Stimulated activated CD4-positive, alpha-beta T cell treated with anti-CD3 and anti-CD28 coated beads, Interleukin-1b, Interleukin-23, amount 100 ng/mL, for 4 hours (primary cell): Measurements from ENCODE around the gene CCNK.

Experiments
- DNase-seq, 2 donors: peaks; one replicate each; pipeline ENCODE4 v3.0.0-alpha.2; 2020; ENCODE audit warnings: low read depth in 2 of 2

Gene CCNK

DNA sequence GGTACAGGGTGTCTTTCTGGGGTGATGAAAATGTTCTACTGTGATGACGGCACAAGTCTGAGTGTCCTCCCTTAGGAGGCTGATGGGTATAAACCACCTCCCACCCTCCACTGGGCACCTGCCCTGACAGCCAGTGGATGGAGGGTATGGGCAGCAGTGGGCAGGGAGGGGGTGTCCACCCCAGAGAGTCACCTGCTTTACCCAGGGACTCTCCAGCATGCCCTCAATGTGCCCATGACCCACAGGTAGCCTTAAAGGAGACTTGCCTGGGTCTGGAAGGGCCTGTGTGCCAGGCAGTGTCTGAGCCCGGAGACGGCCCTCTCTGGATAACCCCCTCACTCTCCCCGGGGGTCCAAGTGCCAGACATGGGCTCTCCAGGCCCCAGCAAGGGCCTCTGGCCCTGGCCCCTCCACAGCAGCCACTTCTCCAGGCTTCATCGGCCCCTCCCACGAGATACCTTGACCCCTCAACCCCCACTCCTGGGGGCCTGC is 38.8 kb downstream of the CCNK start:
- no peak for DNase-seq

DNA sequence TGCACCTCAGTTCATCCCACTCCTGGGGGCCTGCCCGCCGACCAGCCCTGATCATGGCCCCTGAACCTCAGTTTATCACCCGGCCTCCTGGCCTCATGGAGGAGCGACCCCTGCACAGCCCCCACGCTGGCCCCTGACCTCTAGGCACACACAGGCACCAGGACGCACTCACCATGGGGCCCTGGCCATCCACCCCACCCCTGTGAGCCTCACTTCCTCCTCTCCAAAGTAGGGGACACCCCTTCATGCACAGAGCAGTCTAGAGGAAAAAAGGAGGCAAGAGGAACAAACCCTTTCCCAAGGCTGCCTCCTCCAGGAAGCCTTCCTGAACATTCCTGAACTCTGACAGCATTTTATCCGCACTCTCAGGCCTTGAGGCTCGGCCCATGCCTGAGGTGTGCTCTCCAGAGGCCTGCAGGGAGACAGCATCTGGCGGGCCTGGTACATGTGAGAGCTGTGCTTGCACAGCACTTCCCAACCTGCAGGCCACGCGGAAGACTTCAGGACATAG is 39.4 kb downstream of the CCNK start:
- no peak for DNase-seq

DNA sequence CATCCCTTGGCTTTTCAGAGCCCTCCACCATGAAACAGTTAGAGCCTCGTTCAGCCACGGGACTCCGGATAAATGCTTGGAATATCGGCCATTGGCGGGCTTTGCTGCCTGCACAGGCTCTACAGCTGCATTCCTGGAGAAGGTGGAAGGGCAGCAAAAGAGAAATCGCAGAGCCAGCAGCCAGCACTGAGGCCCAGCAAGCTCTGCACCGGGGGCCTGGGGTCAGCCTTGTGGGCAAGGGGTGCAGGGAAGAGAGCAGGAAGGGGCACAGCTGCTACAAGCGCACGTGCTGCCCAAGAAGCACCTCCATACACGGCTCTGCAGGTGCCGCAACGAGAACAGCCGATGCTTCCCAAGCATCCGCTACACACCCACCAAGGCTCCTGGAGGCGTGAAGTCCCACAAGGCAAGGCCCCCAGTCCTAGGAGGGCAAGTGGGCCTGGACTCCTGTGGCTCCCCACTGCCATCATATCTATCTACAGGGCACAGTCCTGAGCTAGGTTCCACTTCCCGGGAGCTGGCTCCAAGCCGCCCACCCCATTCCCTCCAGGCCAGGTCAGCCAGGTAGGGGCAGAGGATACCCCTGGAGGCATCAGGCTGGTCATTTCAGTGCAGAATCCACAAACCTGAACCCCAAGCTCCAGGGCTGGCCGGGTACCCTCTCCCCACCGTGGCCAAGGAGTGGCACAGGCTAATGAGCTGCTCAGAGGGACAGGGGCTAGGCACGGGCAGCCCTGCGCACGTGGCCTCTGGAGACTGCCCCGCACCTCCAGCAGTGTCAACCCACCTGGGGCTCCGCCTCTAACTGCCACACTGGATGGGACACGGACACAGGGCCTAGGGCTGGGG is 40.2 kb downstream of the CCNK start:
- no peak for DNase-seq

DNA sequence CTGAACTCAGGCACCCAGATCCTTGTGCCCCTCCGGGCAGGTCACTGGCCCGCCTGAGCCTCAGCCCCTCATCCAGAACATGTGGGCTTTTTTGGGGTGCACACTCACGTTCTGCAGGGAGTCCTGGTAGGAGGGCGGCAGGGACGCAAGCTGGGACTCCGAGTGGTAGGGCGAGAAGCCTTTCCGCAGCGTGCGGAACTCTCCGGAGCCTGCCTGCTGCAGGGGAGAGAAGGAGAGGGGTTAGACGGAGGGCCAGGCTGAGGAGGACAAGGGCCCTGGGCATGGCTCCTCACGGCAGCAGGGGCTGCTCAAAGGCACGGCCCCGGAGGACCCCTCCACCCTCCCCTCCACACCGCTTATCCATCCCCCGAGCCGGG is 40.8 kb downstream of the CCNK start:
- no peak for DNase-seq

DNA sequence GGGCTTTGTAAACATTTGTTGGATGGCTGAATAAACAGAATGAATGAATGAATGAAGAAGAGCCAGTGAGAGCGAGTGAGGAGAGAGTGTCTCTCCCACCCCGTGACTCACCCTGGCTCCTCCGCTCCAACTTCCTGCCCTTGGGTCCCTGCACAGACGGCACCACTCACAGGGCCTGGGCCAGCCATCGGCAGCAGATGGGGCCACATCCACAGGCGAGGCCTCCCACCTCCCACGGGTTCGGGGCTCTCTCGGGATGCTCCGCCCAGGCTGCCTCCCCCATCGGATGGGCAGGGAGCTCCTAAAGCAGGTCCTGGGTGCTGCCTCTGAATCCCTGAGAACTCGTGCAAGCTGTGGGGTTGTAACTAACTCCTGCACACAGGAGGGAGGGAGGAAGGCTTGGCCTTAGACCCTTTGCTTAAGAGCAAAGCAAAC is 41.3 kb downstream of the CCNK start:
- DNase-seq: no peak

DNA sequence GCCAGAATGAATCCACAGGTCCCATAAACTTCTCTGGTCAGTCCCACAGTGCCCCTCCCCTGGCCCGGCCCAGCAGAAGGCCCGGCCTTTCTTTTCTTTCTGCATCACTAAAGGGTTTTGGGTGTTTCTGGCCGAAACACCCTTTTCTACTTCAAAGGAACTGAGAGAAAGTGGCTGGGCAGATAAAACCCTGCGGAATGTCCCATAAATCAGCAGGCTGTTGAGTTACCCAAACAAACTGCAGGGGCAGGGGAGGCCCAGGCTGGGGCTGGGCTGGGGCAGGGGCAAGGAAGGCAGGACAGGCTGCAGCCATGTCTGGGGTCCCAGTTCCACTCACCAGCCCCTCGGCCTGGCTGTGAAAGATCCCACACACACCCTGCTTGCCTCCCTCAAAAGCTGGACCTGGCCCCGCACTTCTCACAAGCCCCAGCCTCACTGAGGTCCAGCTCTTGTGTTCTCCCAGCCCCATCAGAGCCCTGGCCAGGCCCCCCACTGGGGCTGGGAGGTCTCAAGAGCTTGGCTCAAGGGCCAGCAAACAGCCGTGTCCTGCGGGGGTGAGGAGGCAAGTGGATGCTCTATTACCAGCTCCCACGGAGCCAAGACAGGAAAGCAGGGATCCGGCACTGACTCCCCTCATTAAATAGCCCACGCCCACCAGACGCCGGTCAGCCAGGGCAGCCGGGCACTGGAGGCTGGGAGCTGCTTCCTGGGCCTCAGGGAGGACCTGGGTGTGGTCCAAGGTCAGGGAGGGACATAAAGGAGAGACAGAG is 41.9 kb downstream of the CCNK start:
- no peak for DNase-seq

DNA sequence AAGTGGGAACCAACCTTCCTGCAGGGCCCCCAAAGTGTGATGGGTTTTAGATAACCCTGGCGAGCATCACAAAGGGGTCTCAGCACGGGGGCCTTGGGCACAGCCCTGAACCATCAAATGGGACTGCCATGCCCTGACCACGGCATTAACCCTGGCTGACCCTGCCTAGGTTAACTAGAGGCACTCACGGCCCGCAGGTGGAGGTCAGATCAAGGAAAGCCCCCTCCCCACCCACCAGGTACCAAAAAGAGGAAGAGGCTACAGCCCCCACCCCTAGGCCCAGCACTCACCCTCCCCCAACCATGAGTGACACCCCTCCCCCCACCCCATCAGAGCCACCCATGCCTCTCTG is 42.5 kb downstream of the CCNK start:
- no peak for DNase-seq

DNA sequence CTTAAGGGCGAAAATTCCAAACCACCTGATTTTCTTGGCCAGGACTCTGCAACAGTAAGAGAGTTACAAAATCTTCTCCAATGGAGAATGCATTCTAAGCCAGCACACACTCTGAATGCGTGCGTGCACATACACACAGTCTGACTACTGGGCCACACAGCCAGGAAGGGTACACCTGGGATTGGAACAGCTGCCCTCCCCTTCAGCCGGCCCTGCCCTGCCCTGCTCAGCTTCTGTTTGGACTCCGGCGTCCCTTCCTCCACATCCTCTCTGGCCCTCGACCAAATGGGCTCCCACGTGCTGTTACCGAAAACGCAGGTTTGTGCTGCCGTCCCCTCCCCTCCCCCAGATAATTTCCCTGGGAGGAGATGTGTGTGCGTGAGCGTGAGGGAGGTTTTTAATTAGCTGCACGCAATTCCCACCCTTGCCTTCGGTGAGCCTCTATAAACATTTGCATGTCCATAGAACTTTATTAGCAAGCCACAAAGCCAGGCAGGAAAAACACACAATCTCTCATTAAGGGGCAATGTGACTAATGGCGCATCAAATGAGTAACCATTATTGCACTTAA is 43.0 kb downstream of the CCNK start:
- no peak for DNase-seq

DNA sequence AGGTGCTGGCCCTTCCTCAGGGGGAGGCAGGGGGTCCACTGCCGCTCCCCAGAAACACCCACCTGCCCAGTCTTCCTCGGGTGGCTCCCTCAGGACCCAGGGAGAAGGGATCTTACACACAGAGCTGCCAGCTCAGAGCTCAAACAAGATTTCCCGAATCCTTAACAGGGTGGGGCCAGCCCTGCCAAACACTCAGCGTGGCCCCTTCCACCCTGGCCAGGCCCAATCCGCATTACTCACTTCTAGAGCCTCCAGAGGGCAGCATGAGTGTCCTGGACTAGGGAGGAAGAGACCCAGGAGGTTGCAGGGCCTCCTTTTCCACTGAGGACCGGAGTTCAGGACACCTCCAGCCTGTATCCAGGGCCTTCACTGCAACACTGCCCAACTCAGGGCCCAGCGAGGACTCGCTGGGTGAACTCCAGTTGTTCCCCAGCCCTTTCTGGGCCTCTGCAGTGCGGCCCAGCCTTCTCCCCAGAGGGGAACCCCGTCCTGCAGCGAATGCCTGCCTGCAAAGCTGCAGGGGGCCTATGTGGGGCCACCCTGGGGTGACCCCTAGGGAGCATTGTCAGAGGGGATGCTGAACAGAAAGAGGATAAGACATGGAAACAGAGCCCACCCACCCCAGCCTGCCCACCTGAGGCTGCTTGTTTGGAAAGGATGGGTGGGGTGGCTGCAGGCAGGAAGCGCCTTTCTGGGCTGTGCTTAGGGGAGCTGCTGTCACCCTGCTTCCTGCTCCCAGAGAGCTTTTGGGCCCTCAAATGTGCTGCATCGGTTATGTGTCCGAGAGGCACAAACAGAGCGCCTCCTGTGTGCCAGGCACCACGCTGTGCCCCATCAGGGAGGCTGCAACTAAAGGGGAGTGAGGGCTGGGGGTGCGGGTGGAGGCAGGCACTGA is 43.8 kb downstream of the CCNK start:
- DNase-seq: no peak

DNA sequence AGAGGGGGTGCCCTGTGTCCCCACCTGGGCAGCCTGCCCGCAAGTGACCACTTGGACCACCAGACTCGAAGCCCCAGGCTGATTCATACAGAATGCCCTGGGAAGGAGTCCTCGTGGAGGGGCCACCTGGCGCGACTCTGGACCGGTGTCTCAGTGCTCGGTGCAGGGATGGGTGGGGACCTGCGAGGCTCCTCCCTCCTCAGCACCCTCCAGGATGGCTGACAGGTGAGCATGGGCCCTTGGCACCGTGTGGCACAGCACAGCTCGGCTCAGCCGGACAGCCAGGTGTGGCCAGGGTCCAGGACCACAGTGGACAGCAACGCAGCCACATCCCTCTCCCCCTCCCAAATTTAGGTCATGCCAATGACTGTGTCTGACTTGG is 44.5 kb downstream of the CCNK start:
- DNase-seq: no peak

DNA sequence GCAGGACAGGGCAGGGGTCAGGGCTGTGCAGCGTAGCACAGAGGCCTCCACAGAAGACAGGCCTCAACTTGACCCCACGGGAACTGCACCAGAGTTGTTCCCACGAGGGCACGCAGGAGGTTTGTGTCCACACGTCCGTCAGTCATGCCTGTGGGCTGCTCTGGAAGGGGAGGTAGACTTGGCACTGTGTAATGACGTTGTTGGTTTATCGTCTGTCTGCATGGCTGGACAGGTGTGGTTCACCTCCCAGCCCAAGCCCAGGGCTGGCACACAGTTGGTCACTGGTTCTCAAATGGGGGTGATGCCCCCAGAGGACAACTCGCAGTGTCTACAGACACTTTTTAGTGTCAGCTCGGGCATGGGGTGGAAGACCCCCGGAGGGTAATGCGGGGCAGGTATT is 45.8 kb downstream of the CCNK start:
- no peak for DNase-seq

DNA sequence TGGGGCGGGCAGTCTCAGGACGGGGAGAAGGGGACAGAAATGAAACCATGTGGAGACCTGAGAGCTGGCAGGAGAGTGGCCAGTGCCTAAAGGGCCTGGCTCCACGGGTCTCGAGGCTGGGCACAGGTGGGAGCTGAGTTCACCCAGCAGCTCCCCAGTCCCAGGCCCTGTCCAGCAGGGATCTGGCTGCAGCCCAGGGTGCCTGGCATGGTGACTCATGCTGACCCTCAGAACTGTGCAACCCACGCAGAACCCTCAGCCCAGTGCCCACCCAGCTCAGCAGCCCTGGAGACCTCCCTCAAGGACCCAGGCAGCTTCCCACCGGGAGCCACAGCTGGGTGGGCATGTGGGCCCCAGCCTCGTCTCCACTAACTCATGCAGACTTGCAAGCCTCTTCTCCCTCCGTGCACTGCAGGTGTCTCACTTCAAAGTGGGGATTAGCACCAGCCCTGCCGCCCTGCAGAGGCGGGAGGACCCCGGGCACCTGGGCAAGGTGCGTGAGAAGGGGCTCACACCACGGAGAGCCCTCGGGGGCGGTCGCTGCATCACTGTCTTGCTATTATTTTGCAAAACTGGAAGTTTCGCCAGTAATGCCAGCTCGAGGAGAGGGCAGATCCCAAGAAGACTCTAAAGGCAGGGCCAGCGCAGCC is 46.3 kb downstream of the CCNK start:
- no peak for DNase-seq

DNA sequence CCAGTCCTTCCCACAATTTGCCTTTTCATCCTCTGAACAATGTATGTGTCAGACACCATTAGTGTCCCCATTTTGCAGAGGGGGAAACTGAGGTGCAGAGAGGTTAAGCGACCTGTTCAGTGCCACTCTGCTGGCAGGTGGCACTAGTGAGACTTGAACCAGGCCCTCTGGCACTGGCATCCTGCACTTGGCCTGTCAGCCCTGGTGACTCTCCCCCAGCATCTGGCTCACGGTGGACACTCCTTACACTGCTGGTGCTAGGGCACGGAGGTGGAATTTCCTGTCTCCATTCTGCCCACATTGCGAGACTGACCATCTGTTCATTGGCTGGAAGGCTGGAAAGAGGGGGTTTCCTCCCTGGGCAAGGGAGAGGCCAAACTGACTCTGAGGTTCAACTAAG is 48.7 kb downstream of the CCNK start:
- no peak for DNase-seq

DNA sequence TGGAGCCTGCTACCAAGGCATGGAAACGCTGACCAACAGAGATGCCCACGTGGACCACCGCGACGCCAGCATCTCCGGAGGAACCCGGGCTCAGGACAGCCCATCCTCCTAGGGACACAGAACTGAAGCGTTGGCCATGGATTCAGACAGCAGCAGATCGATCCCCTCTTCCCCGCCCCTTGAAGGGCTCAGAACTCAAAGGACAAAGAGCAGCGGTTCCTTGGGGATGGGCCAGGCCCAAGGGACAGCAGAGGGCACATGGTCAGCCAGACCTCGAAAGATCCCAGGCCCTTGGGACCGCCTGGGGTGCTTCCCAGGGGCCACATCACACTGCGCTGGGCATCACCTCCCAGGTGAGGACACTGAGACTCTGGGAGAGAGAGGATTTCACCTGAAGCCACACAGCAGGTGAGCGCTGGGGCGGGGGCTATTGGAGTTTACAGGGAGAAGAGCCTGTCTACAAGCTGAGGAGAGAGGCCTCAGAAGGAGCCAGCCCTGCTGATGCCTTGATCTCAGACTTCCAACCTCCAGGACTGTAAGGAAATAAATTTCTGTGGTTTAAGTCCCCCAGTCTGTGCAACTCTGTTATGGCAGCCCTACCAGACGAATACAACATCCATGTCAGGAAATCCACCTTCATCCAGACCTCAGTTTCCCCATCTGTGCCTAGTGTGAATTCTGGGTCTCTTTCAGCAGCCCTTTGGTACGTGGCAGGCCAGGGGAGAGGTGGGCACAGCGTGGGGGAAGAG is 49.4 kb downstream of the CCNK start:
- no peak for DNase-seq

DNA sequence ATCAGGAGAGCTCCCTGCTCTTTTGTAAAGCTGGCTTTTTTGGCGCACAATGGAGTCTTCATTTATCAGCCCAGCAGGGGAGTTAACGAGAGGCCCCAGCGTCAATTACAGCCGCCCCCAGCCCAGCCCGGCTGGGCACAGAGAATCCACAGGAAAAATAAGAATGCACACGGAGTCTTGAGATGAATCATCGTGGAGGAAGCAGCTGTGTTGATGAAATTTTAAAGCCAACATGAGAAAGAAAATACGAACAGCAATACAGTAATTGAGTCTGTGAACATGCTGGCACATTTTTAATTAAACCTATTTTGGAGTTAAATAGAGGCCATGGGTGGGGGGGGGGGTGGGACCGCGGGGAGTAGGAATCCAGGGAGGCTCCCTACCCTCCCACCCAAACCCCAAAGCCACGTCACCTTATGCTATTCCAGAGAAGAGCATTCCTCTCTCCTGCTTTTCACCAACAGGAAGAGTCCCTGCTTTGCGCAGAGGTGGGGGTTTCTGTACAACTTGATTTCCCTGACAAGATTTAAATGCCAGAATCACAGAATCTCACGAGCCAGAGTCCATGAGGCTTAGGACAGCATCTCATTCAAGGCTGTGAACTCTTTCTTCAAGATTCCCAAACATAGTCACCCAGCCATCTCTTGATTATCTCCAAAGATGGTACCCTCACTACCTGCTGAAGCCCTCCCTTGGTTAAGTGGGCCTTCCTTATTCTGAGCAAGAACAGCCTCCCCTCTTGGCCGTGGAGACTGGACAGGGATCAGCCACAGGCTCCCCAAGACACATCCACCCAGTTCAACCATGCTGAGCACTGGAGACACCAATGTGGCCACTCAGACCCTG is 50.3 kb downstream of the CCNK start:
- DNase-seq: no peak

DNA sequence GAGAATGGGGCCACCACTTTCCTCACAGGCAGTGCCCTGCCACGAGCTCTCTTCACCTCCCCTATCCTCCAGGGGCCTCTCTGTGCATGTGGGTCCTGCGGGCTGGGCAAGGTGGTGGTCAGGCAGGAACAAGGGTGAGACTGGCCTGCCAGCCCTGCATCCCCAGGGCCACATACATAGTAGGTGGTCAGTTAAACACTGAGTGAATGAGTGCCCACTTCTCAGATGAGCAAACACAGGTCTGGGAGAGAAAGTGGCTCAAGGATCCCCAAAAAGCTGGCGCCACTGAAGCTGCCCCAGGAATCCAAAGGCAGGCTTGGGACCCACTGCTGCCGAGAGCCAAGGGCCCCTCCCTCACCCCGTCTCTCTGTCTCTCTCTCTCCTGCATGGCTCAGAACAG is 51.1 kb downstream of the CCNK start:
- DNase-seq: no peak

DNA sequence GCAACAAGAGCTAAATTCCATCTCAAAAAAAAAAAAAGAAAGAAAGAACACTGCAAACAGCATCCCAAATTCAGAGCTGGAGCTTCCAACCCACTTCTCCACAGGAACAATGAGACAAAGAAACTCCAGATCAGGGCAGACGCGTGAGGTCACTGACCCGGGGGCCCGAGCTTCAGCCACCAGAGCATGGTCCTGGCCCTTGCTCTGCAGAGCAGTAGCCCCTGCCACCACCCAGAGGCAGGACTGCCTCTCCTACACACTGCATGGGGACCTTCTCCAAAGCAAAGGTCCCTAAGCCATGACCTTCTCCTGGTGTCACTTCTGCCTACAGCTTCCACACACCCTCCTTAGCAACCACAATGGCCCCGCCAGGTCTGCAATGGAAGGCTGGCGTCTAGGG is 53.1 kb downstream of the CCNK start:
- no peak for DNase-seq

DNA sequence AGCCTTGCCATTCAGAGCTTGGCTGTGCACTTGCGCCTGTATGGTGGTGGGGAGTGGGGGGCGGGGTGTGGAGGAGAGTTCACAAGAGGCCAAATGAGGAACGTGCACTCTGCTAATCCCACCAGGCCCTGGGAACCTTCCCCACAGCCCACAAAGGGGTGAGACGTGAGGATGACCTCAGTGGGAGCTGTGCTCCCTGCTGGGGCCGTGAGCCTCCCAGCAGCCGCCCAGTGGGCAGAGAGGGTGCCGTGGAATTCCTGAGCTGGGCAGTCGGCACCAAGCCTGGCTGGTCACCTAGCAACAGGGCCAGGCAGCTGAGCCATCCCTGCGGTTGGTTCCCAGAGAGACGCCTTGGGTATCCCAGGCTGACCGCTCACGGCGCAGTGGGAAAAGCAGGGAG is 53.7 kb downstream of the CCNK start:
- no peak for DNase-seq

DNA sequence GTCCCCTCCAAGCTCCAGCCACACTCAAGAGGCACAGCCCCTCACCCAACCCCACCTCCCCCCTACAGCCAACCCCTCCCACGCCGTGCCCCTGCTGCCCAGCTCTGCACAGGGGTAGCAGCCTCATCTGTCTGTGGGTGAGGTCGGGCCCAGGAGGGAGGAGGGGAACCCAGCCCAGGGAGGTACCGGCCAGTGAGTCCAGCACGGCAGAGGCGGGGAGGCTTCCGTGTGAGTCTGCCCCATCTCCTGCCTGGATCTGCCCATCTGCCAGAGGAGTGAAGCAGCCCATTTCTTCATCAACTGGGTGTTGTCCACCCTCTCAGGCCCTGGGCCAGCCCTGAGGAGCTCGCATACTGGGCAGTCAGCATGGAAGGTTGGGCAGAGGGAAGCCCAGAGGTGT is 54.2 kb downstream of the CCNK start:
- no peak for DNase-seq
